IMR-90 (cell line): ENCODE results near the gene PGLYRP2. TPM values are rescaled to one million over a fixed set of nuclear protein-coding genes. Genes with fewer than 3 reads are reported as not detected.

Source experiments
- BHLHE40 ChIP-seq: fragments of 150-350 bp; IDR thresholded peaks from 2 replicates; pipeline ENCODE4 v1.6.1; 2016; ENCODE audit warnings: mild to moderate bottlenecking, low read depth, low read length
- CEBPB ChIP-seq: IDR thresholded peaks from 2 replicates; pipeline ENCODE4 v1.6.1; 2012; ENCODE audit warnings: low read depth, low read length, improper control_type of control experiment
- CHD1 ChIP-seq: IDR thresholded peaks from 2 replicates; pipeline ENCODE4 v1.6.1; 2012; ENCODE audit warnings: low read depth, low read length, improper control_type of control experiment
- POLR2A ChIP-seq: IDR thresholded peaks from 2 replicates; pipeline ENCODE4 v1.6.1; 2012; ENCODE audit warnings: mild to moderate bottlenecking, low read depth, low read length
- RAD21 ChIP-seq: IDR thresholded peaks from 2 replicates; pipeline ENCODE4 v1.6.1; 2012; ENCODE audit warnings: low read length, improper control_type of control experiment
- RCOR1 ChIP-seq: IDR thresholded peaks from 2 replicates; pipeline ENCODE4 v1.6.1; 2012; ENCODE audit warnings: mild to moderate bottlenecking, low read length, improper control_type of control experiment; ENCODE audit not compliant: insufficient replicate concordance
- polyA plus RNA-seq, 3 experiments: library from polyadenylated mRNA; depleted of rRNA; stranded (reverse); fragments of >200 nt; gene quantifications; 2 replicates each; pipeline ENCODE4 v1.2.3, GENCODE V29; 2012; ENCODE audit warnings: low replicate concordance in 1 of 3
- total RNA-seq: library from RNA; depleted of rRNA; stranded (reverse); fragments of >200 nt; gene quantifications from 2 replicates; pipeline ENCODE4 v1.2.3, GENCODE V29; 2012

PGLYRP2 gene
- total and polyA plus RNA-seq, 2 of the 4 experiments (the other 2 are of a cell fraction): not detected

GRCh38 chr19:15433519-15434069, 45.7 kb downstream of the PGLYRP2 start (continued):
- TF ChIP-seq CHD1 (no peak), BHLHE40 (no peak), RAD21 (no peak), RCOR1 (no peak), POLR2A (no peak), CEBPB (no peak)
